Activated naive CD8-positive, alpha-beta T cell treated with anti-CD3 and anti-CD28 coated beads, Interleukin-2, amount 50 U/mL, for 16 hours (primary cell): ENCODE results near the gene KDM3A.
"Not testable (repeated sequence)": the region's sequence is repeated elsewhere in the genome, so short reads cannot be mapped to it uniquely, and the experiment has no call there.

Experiments used
- DNase-seq: peaks from one replicate; pipeline ENCODE4 v3.0.0-alpha.2; 2020; ENCODE audit warnings: low read depth, low spot score

Gene KDM3A

GRCh38 chr2:86476092-86476491 is 34.9 kb downstream of the KDM3A start:
- DNase-seq = no peak

- DNase-seq = no peak
Observed at GRCh38 chr2:86476918-86477317, 35.7 kb downstream of the KDM3A start.

GRCh38 chr2:86477349-86477748 is 36.2 kb downstream of the KDM3A start:
- DNase-seq = no peak

GRCh38 chr2:86480105-86480504 is 38.9 kb downstream of the KDM3A start:
- no peak for DNase-seq

- DNase-seq = no peak
Observed at GRCh38 chr2:86482034-86482433, 40.9 kb downstream of the KDM3A start.

- DNase-seq = no peak
Observed at GRCh38 chr2:86484385-86484784, 43.2 kb downstream of the KDM3A start.

- DNase-seq = no peak
Observed at GRCh38 chr2:86485103-86485502, 43.9 kb downstream of the KDM3A start.

GRCh38 chr2:86485802-86486201 is 44.6 kb downstream of the KDM3A start:
- no peak for DNase-seq

- DNase-seq = no peak
Observed at GRCh38 chr2:86487062-86487461, 45.9 kb downstream of the KDM3A start.

GRCh38 chr2:86488561-86489250 is 47.5 kb downstream of the KDM3A start:
- DNase-seq = no peak

GRCh38 chr2:86489542-86489941 is 48.4 kb downstream of the KDM3A start:
- no peak for DNase-seq

- no peak for DNase-seq
Observed at GRCh38 chr2:86490245-86490644, 49.1 kb downstream of the KDM3A start.

- DNase-seq = no peak
Observed at GRCh38 chr2:86491088-86491487, 49.9 kb downstream of the KDM3A start.

- DNase-seq = no peak
Observed at GRCh38 chr2:86492048-86492453, 50.9 kb downstream of the KDM3A start.

- DNase-seq = not testable (repeated sequence)
Observed at GRCh38 chr2:86496391-86496790, 55.2 kb downstream of the KDM3A start.

GRCh38 chr2:86498468-86499260 is 57.5 kb downstream of the KDM3A start:
- DNase-seq = no peak

GRCh38 chr2:86499326-86499725 is 58.2 kb downstream of the KDM3A start:
- no peak for DNase-seq

GRCh38 chr2:86500325-86501083 is 59.3 kb downstream of the KDM3A start:
- no peak for DNase-seq

- DNase-seq = no peak
Observed at GRCh38 chr2:86507600-86507999, 66.4 kb downstream of the KDM3A start.

GRCh38 chr2:86510436-86510933 is 69.3 kb downstream of the KDM3A start:
- DNase-seq = no peak

- no peak for DNase-seq
Observed at GRCh38 chr2:86512034-86512433, 70.9 kb downstream of the KDM3A start.

GRCh38 chr2:86512892-86513291 is 71.7 kb downstream of the KDM3A start:
- no peak for DNase-seq
